Colonic mucosa (tissue), 4 donors: ENCODE results near the gene RGS19. TPM values are rescaled to one million over a fixed set of nuclear protein-coding genes. Genes with fewer than 3 reads are reported as not detected.

Experiments used
- DNase-seq: peaks from one replicate; pipeline ENCODE4 v3.0.0-alpha.2; 2020
- H3K27ac ChIP-seq: fragments of 200-600 bp; one replicate; pipeline ENCODE4 v1.8.0; 2021
- H3K27me3 ChIP-seq: fragments of 200-600 bp; one replicate; pipeline ENCODE4 v1.8.0; 2021
- H3K36me3 ChIP-seq: fragments of 200-600 bp; one replicate; pipeline ENCODE4 v1.8.0; 2021
- H3K4me1 ChIP-seq: fragments of 200-600 bp; one replicate; pipeline ENCODE4 v1.8.0; 2021; ENCODE audit warnings: mild to moderate bottlenecking
- H3K4me3 ChIP-seq: fragments of 200-600 bp; one replicate; pipeline ENCODE4 v1.8.0; 2021
- H3K9ac ChIP-seq, 2 donors: one replicate each; pipeline ENCODE4 v1.7.0; 2013; ENCODE audit warnings: control low read depth in 2 of 2, low read depth in 2 of 2, low read length in 2 of 2
- H3K9me3 ChIP-seq: fragments of 200-600 bp; one replicate; pipeline ENCODE4 v1.8.0; 2021
- CTCF ChIP-seq: fragments of 200-600 bp; IDR thresholded peaks from one replicate; pipeline ENCODE4 v1.8.0; 2022; ENCODE audit warnings: antibody characterized with exemption, mild to moderate bottlenecking
- intact Hi-C: fragments of 100-400 bp; cut with DNase I; formaldehyde crosslinking; loops from one replicate; pipeline ENCODE4 v1.14.1; 2022
- total RNA-seq, 2 donors: library from RNA; stranded (reverse); fragmentation: NEBNext Ultra II Directional in 1 of 2; extraction: Animal tissue kit (Norgen Biotek cat#: 25700) in 1 of 2; gene quantifications; one replicate each; pipeline ENCODE4 v1.2.1, GENCODE V29; 2021
- donor health status: healthy.
- donor health status: DM: no; HTN: no; CAD: no.
- donor health status: DM: no; HTN: no; CAD: no.

The RGS19 gene
- total RNA-seq, 2 donors from 2014 or later: 3.4 to 4.5 TPM

- Histone ChIP-seq H3K27me3 (no peaks in the 10 kb centered on the region), H3K9me3 (no peaks in the 10 kb centered on the region), H3K4me3 (peak within 1 kb of the TSS; percentile 76), H3K27ac (peak within 1 kb of the TSS; percentile 71), H3K9ac (peak within 1 kb of the TSS; percentile 40 to 72), H3K4me1 (peaks cover 5% of the 10 kb centered on the region), H3K36me3 (no peaks in the 10 kb centered on the region)
- intact Hi-C loops: loop anchor here (5.0 kb wide), 1 partner anchor 80 kb away; the partner anchor contains the start of gene PRPF6
- no peak for TF ChIP-seq CTCF
- peak; percentile 97 for DNase-seq
These were observed 16.5 kb downstream of the RGS19 start, which contains the start of gene TCEA2 for GRCh38 chr20:64062596-64063388. TSS of gene TCEA2 (plus strand) at chr20:64063198. CDS start at chr20:64063313, 115 bp downstream.

GRCh38 chr20:64062276-64062595 is 17.1 kb downstream of the RGS19 start:
- H3K9ac ChIP-seq: peak overlapping the region in 1 of 2 donors; percentile 4
- peaks cover 3% of the 10 kb centered on the region for H3K27me3 ChIP-seq
- TF ChIP-seq CTCF: no peak
- intact Hi-C loops: loop anchor here (5.0 kb wide), 1 partner anchor 80 kb away; the partner anchor contains the start of gene PRPF6
- H3K4me1 ChIP-seq: peaks cover 5% of the 10 kb centered on the region
- peak overlapping the region; percentile 71 for H3K27ac ChIP-seq
- H3K36me3 ChIP-seq: no peaks in the 10 kb centered on the region
- no peaks in the 10 kb centered on the region for H3K9me3 ChIP-seq
- no peak for DNase-seq
- peak overlapping the region; percentile 76 for H3K4me3 ChIP-seq

GRCh38 chr20:64058536-64058935 is 20.8 kb downstream of the RGS19 start:
- TF ChIP-seq CTCF: no peak
- peaks cover 15% of the 10 kb centered on the region for H3K27me3 ChIP-seq
- intact Hi-C loops: no loop called here
- no peak for DNase-seq
- H3K9me3 ChIP-seq: no peaks in the 10 kb centered on the region
- H3K27ac ChIP-seq: no peak overlapping the region
- H3K9ac ChIP-seq: no peak overlapping the region
- H3K4me1 ChIP-seq: peaks cover 5% of the 10 kb centered on the region
- H3K4me3 ChIP-seq: no peak overlapping the region
- no peaks in the 10 kb centered on the region for H3K36me3 ChIP-seq

- Histone ChIP-seq H3K9ac (no peak overlapping the region), H3K36me3 (no peaks in the 10 kb centered on the region), H3K27me3 (peaks cover 18% of the 10 kb centered on the region), H3K9me3 (no peaks in the 10 kb centered on the region), H3K4me3 (peak overlapping the region; percentile 1), H3K27ac (no peak overlapping the region), H3K4me1 (peaks cover 5% of the 10 kb centered on the region)
- TF ChIP-seq CTCF: peak; percentile 93
- peak; percentile 83 for DNase-seq
- intact Hi-C loops: no loop called here
These were observed 21.5 kb downstream of the RGS19 start for GRCh38 chr20:64057628-64058498.

- TF ChIP-seq CTCF: no peak
These were observed 22.3 kb downstream of the RGS19 start for GRCh38 chr20:64056889-64057627.

More at GRCh38 chr20:64056889-64057627, 22.3 kb downstream of the RGS19 start:
- Histone ChIP-seq H3K9ac (no peak overlapping the region), H3K36me3 (no peaks in the 10 kb centered on the region), H3K9me3 (no peaks in the 10 kb centered on the region), H3K27me3 (peaks cover 26% of the 10 kb centered on the region), H3K4me3 (peak overlapping the region; percentile 1), H3K4me1 (no peaks in the 10 kb centered on the region), H3K27ac (no peak overlapping the region)
- intact Hi-C loops: no loop called here
- no peak for DNase-seq
